ENCODE data around the gene P2RY2. TPM values are rescaled to one million over a fixed set of nuclear protein-coding genes. Genes with fewer than 3 reads are reported as not detected.

Gene P2RY2
- total and polyA plus RNA-seq, 10 of the 15 experiments (the other 5 are each of a cell fraction or from before 2014, with no cell fraction given) = 0.03 to 0.23 (median 0.17) TPM; not detected in 7

GRCh38 chr11:73236205-73236765 is 18.2 kb downstream of the P2RY2 start (continued):
- no peak for TF ChIP-seq KLF5 (IDR thresholded peaks at IDR 0.05; ENCODE audit: partially characterized antibody)
- TF ChIP-seq DPF2 (IDR thresholded peaks at IDR 0.05) = no peak
- no peak for TF ChIP-seq EP300 (IDR thresholded peaks at IDR 0.05; ENCODE audit: borderline replicate concordance in 1 of 2, control insufficient read depth in 1 of 2, low read depth in 2 of 2, low read length in 2 of 2)

DNA sequence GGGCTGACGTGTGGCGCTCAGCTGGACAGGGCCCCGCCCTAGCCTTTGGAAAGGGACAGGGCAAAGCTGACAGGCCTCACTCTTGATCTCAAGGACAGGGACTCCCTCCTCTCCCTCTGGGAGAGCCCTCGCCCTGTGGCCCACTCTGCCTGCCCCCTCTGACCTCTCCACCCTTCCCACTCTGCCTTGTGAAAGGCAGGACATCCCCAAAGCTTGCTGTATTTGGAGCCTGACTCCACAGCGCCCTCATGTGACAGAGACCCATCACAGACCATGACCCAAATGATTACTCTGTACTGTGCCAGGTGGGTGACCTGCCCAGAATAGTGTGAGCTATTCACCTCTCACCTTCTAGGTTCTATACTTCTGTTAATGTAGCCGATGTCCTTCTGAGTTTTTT is 18.8 kb downstream of the P2RY2 start:
- ChIA-PET RAD21 (ENCODE audit: unreplicated experiment) (interaction anchor here (0.5 to 9.3 kb wide), 13 partner anchors 42 to 421 kb away, joined by 3 to 115 read pairs (median 5); no protein-coding TSS in a partner anchor), SMC1A (ENCODE audit: uncharacterized antibody, unreplicated experiment) (interaction anchor here (0.6 to 11.9 kb wide), 10 partner anchors 10 to 516 kb away, joined by 3 to 188 read pairs (median 4); no protein-coding TSS in a partner anchor), CTCF (interaction anchor here (0.7 to 6.9 kb wide), 26 partner anchors 8 to 512 kb away, joined by 3 to 160 read pairs (median 4); partner anchors contain the start of gene STARD10), POLR2A (interaction anchor here (0.6 to 1.5 kb wide), 4 partner anchors 23 to 95 kb away, joined by 3 to 4 read pairs (median 4); partner anchors contain the start of gene FCHSD2)
- H3K4me2 ChIP-seq (ENCODE audit: control insufficient read depth, insufficient read depth) = no peak overlapping the region
- no peak overlapping the region for H3K4me3 ChIP-seq
- no peaks in the 10 kb centered on the region for H3K79me2 ChIP-seq (ENCODE audit: control insufficient read depth, insufficient read depth, low read length)
- intact Hi-C loops (cut with micrococcal nuclease; ENCODE audit: unreplicated experiment) (loop anchor here (1.0 kb wide), 1 partner anchor 52 kb away; no protein-coding TSS in a partner anchor), in situ Hi-C loops (cut with MboI) (loop anchor here (5.0 kb wide), 1 partner anchor 50 kb away; no protein-coding TSS in a partner anchor)
- peak; percentile 47 for FAIRE-seq
- DNase-seq (ENCODE audit: low read depth, low spot score) = no peak
- ATAC-seq = peak; percentile 84
- H2AFZ ChIP-seq (ENCODE audit: control insufficient read depth, low read depth, low read length) = no peak overlapping the region
- H3K9me3 ChIP-seq (replicated peaks; ENCODE audit: control insufficient read depth, insufficient read depth, low read length) = no peaks in the 10 kb centered on the region
- no peak overlapping the region for H3K27ac ChIP-seq (ENCODE audit: control insufficient read depth, insufficient read depth)
- no peaks in the 10 kb centered on the region for H4K20me1 ChIP-seq (ENCODE audit: control insufficient read depth, insufficient read depth)
- no peaks in the 10 kb centered on the region for H3K27me3 ChIP-seq (replicated peaks in 1 of 2; ENCODE audit: control insufficient read depth in 2 of 2, insufficient read depth in 2 of 2, low read length in 1 of 2)
- H3K36me3 ChIP-seq (ENCODE audit: control insufficient read depth in 2 of 2, insufficient read depth in 2 of 2, low read length in 1 of 2) = no peaks in the 10 kb centered on the region
- 17% methylated on average over 6 of the region's 6 CpGs for WGBS (ENCODE audit: insufficient coverage, insufficient replicate concordance, low lambda C conversion rate, missing lambda C conversion rate)
- BruUV-seq (replicated peaks) = no TSS peak
- H3K4me1 ChIP-seq (ENCODE audit: control insufficient read depth, insufficient read depth, low read length) = peaks cover 2% of the 10 kb centered on the region
- no peak overlapping the region for H3K9ac ChIP-seq (ENCODE audit: control insufficient read depth, insufficient read depth, low read length)
- no peak for TF ChIP-seq CREM (IDR thresholded peaks at IDR 0.05; ENCODE audit: low read depth)
- no peak for TF ChIP-seq ZNF622 (IDR thresholded peaks at IDR 0.05)
- TF ChIP-seq, protein P1, sequence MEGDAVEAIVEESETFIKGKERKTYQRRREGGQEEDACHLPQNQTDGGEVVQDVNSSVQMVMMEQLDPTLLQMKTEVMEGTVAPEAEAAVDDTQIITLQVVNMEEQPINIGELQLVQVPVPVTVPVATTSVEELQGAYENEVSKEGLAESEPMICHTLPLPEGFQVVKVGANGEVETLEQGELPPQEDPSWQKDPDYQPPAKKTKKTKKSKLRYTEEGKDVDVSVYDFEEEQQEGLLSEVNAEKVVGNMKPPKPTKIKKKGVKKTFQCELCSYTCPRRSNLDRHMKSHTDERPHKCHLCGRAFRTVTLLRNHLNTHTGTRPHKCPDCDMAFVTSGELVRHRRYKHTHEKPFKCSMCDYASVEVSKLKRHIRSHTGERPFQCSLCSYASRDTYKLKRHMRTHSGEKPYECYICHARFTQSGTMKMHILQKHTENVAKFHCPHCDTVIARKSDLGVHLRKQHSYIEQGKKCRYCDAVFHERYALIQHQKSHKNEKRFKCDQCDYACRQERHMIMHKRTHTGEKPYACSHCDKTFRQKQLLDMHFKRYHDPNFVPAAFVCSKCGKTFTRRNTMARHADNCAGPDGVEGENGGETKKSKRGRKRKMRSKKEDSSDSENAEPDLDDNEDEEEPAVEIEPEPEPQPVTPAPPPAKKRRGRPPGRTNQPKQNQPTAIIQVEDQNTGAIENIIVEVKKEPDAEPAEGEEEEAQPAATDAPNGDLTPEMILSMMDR (IDR thresholded peaks at IDR 0.05 in 2 of 3, conservative IDR thresholded peaks at IDR 0.05 in 1 of 3; ENCODE audit: control insufficient read depth in 2 of 3, extremely low read depth in 1 of 3, insufficient read depth in 1 of 3, low read depth in 3 of 3, low read length in 3 of 3) = peak; percentile 69 to 82 (median 72)
- 0 out of 2 replicates have a peak, but pooled peaks have one; percentile 37 for TF ChIP-seq LARP7 (IDR thresholded peaks at IDR 0.05)
- TF ChIP-seq NR2F1 (conservative IDR thresholded peaks at IDR 0.05) = peak; percentile 52
- TF ChIP-seq HDGF (IDR thresholded peaks at IDR 0.05) = no peak
- TF ChIP-seq, protein P2, sequence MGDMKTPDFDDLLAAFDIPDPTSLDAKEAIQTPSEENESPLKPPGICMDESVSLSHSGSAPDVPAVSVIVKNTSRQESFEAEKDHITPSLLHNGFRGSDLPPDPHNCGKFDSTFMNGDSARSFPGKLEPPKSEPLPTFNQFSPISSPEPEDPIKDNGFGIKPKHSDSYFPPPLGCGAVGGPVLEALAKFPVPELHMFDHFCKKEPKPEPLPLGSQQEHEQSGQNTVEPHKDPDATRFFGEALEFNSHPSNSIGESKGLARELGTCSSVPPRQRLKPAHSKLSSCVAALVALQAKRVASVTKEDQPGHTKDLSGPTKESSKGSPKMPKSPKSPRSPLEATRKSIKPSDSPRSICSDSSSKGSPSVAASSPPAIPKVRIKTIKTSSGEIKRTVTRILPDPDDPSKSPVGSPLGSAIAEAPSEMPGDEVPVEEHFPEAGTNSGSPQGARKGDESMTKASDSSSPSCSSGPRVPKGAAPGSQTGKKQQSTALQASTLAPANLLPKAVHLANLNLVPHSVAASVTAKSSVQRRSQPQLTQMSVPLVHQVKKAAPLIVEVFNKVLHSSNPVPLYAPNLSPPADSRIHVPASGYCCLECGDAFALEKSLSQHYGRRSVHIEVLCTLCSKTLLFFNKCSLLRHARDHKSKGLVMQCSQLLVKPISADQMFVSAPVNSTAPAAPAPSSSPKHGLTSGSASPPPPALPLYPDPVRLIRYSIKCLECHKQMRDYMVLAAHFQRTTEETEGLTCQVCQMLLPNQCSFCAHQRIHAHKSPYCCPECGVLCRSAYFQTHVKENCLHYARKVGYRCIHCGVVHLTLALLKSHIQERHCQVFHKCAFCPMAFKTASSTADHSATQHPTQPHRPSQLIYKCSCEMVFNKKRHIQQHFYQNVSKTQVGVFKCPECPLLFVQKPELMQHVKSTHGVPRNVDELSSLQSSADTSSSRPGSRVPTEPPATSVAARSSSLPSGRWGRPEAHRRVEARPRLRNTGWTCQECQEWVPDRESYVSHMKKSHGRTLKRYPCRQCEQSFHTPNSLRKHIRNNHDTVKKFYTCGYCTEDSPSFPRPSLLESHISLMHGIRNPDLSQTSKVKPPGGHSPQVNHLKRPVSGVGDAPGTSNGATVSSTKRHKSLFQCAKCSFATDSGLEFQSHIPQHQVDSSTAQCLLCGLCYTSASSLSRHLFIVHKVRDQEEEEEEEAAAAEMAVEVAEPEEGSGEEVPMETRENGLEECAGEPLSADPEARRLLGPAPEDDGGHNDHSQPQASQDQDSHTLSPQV (IDR thresholded peaks at IDR 0.05) = no peak
- TF ChIP-seq SREBF2 (IDR thresholded peaks at IDR 0.05; ENCODE audit: low read length) = no peak
- TF ChIP-seq CBFB (IDR thresholded peaks at IDR 0.05; ENCODE audit: low read depth) = no peak
- TF ChIP-seq RAD21 (IDR thresholded peaks at IDR 0.05; ENCODE audit: insufficient read depth, low read depth, low read length) = peak; percentile 76
- TF ChIP-seq HDAC2 (IDR thresholded peaks at IDR 0.05) = no peak

Measured in GM12878 (cell line).